ENCODE data around the gene RNF217.
"Not testable (repeated sequence)": the region's sequence is repeated elsewhere in the genome, so short reads cannot be mapped to it uniquely, and the experiment has no call there.

RNF217 gene

DNA sequence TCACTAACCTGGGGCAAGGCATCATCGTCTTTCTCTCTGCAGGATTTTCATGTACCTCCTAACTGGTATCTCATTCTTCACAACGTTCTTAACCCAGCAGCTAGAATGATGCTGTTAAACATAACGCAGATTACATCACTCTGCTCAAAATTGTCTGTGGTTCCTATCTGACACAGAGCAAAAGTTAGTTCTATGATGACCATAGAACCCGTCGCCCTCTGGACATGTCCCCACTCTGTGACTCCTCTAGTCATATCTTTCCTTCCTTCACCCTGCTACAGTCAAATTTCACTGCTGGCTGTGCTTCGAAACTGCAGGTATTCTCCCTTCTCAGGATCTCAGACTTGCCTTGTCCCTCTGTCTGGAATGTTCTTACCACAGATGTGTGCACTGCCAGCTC lies 103.9 kb downstream of the RNF217 start:
- DNase-seq, result no peak

GRCh38 chr6:125066964-125067363 lies 104.7 kb downstream of the RNF217 start:
- no peak for DNase-seq

- no peak for DNase-seq
These were observed 105.3 kb downstream of the RNF217 start for GRCh38 chr6:125067552-125067951.

GRCh38 chr6:125073071-125073470 lies 110.8 kb downstream of the RNF217 start:
- no peak for DNase-seq

DNA sequence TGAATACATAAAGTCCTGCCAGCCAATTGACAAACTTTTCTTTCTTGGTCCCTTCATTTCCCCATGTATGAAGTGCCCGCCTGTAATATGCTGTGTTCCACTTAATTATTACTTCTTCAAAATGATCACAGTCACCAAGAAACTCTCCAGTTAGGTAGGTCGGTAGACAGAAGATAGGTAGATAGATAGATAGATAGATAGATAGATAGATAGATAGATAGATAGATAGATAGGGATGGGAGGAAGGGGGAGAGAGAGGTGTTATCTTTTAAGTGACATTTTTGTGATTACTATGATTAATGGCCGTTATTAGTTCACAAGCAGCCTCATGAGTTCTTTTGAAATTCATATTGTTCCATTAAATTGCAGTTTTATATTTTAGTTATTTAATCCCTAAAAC lies 111.9 kb downstream of the RNF217 start:
- DNase-seq, result no peak

GRCh38 chr6:125075073-125075472 lies 112.8 kb downstream of the RNF217 start:
- not testable (repeated sequence) for DNase-seq

- no peak for DNase-seq
These were observed 113.7 kb downstream of the RNF217 start for GRCh38 chr6:125075741-125076481.

GRCh38 chr6:125076482-125076742 lies 114.2 kb downstream of the RNF217 start:
- no peak for DNase-seq

DNA sequence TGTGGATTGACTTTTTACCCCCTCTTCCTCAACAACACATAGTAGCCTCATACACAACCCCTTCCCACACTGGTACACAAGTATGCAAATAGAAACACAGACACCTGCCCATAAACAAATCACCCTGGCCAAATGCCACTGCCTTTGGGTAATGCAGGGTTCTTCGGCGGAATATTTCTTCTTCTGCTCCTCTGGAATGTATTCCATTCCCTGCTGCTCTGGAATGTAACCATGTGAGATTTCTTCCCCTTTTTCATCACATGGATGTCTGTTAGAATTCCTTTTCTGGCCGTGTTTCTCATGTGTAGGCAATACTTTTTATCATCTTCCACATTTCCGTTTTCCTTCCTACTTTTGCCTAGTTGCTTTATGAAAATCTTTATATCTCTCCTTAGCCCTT lies 115.2 kb downstream of the RNF217 start:
- DNase-seq, result no peak

DNA sequence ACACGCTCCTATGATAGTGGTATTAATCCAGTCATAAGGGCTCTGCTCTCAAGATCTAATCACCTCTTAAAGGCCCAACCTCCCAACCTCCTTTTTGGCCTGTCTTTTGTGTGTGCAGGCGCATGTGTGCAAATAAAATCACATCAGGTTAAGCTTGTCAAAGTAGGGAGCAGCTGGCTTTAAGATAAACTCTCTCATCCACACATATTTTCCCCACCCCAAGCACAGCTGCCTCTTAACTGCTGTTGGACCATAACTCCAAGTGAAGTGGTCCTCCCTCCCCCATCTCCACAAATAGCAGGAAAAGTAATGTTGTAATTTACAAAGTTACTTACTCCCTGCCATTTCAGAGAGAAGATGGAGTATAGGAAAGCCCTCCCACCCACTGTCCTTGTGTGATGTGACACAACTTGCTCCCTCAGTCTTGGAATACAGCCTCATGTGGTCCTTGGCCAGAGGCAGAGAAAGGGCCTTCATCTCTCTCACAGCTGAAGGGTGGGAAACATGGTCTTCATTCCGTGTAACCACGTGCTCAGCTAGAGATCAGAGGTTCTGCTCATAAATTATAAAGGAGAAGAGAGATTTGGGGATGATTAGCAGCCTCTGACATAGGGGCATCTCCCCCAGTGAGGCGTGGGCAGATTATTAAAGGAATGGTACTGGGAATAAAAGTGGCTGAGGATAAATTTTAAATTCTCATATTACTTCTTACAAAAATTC lies 116.5 kb downstream of the RNF217 start:
- DNase-seq, result peak; percentile 13

DNA sequence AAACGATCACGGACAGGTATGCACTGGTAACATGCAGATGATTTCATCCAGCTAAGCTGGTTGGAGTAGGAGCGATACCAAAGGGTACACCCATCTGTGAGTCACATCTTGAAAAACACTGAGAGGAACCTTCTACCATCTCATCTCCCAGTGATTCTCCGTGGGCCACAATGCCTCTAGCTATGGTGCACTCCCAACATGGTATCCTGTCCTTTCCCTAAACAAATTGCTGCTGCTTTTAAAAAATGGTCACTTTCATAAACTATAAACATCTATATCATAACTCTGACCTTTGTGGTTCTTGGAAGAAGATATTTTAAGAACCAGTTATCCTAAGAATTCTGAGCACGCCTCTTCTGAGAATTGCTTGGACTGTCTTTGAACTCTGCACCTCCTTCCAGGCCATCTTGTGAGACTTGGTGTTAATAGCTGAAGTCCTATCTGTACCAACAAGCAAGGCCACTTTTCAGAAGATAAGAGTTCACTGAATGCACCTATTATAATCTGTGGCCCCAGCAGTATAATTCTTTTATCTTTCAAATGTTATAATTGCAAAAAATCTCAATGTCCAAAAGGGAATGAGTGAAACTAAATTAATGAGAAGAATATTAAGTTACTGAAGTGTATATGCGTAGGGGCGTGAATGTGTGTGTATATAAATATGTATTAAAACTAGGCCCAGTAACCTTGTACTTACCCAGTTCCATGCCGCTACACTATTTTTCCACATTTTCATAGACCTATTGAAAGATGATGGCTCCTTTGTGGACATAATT lies 120.9 kb downstream of the RNF217 start:
- DNase-seq, result no peak

- DNase-seq, result no peak
These were observed 121.4 kb downstream of the RNF217 start for GRCh38 chr6:125083684-125083990.

DNA sequence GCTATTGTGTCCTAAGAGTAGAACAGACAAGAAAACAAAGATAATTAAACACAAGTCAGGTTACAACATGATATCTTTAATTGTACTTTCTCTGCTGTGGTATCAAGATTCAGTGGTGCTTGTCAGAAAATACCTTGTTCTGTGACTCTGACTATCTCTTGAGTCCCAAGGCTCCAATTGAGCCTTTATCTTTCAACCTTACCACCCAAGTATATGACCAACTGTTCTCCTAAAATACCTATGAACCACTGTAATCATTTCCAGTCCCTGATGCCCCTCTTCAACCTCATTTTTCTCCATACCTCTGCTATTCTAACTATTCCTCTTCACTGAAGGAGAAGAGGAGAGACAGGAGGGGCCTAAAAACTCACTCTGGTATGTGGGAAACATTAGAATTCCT lies 124.5 kb downstream of the RNF217 start:
- DNase-seq, result no peak

DNA sequence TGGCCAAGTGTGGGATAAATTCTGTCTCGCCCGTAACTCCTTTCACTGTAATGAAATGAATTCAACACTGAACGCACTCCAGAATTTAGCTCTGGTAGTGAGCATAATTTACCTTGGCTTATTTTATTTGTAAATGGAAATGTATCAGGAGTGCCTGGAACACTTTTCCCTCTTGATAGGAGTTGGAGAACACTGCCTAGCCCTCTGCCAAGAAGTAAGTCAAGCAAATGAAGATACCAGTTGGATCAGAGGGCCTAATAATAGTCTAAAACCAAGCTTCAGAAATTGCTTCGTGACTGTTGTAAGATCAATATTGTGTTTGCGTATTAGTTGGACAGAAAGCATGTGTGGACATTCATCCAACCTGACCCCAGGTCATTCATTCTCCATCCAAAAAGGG lies 126.7 kb downstream of the RNF217 start:
- no peak for DNase-seq

- DNase-seq, result no peak
These were observed 132.3 kb downstream of the RNF217 start for GRCh38 chr6:125094563-125094962.

- no peak for DNase-seq
These were observed 133.5 kb downstream of the RNF217 start for GRCh38 chr6:125095580-125096301.

- no peak for DNase-seq
These were observed 134.9 kb downstream of the RNF217 start for GRCh38 chr6:125097186-125097585.

DNA sequence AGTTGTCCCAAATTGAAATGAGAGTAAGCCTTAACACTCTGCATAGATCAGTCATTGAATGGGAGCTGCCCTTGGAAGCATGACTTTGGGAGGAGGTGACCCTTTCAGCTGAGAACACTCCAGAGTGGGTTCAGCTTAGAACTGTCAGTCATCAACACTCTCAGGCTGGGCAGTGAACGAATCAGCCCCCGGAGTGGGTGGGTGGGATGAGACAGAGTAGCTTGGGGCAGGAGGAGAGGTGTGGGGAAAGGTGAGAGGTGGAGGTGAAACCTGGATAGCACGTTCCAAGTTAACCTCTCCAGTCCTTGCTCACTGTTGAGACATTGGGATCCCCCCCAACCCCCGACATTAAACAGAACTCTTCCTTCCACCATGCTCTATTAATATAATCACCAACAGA lies 136.0 kb downstream of the RNF217 start:
- DNase-seq, result no peak

- DNase-seq, result peak; percentile 33
These were observed 137.2 kb downstream of the RNF217 start for GRCh38 chr6:125099211-125100073.

- DNase-seq, result no peak
These were observed 137.9 kb downstream of the RNF217 start for GRCh38 chr6:125100074-125100652.

DNA sequence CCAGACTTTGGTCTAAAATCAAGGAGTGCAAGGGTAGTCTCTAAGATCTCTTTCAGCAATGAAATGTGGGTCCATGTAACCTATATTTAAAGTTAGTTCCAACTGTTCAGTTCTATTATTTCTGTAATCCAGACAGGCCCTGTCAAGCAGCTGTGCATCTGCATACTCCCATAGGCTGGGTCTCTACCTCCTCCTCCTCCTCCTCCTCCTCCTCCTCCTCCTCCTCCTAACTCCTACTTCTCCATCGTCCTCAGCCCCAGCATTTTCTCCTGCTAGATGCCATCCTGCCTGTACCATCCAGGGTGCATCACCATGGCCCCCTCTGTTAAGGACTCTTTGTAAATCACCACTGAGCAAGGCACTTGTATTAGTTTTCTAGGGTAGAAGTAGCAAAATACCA lies 138.9 kb downstream of the RNF217 start:
- DNase-seq, result no peak

DNA sequence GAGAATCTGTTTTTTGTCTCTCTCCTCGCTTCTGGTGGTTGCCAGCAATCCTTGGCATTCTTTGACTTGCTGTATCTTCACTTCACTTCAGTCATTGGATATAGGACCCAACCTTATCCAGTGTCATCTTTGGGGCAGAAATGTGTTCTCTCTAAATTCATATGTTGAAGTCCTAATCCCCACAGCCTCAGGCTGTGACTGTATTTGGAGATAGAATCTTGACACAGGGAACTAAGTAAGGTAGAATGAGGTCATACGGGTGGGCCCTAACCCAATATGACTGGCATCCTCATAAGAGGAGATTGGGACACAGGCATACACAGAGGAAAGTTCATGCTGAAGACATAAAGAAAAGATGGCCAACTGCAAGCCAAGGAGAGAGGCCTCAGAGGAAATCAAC lies 139.4 kb downstream of the RNF217 start:
- DNase-seq, result no peak

Data from NCI-H510A treated with DMSO at 0.1 percent for 48 hours (cell line).